Adipose tissue (tissue), 3 donors: ENCODE results near the gene CCNB2. TPM values are rescaled to one million over a fixed set of nuclear protein-coding genes. Genes with fewer than 3 reads are reported as not detected.
"Not testable (repeated sequence)": the region's sequence is repeated elsewhere in the genome, so short reads cannot be mapped to it uniquely, and the experiment has no call there.

Experiments used
- H3K27ac ChIP-seq: one replicate; pipeline ENCODE4 v1.5.1; 2013; ENCODE audit warnings: low read depth, low read length
- WGBS, 3 donors: extraction: QIAGEN DNeasy Blood & Tissue Kit; methylation state at CpG; one replicate each; pipeline ENCODE4 v1.1.7; 2013; 5-methylcytosine and 5-hydroxymethylcytosine counted together
- polyA plus RNA-seq, 3 donors: library from polyadenylated mRNA; stranded (reverse); fragments of 200-250 nt; gene quantifications; one replicate each; pipeline ENCODE4 v1.2.3, GENCODE V29; 2013
- donor health status: healthy with polysubstance abuse.
- donor health status: Bipolar disorder and iron deficiency.
- donor health status: healthy.

CCNB2 gene
- polyA plus RNA-seq, 3 donors, result 0.43 to 0.79 (median 0.44) TPM

GRCh38 chr15:59127255-59127654 lies 22.3 kb downstream of the CCNB2 start:
- not testable (repeated sequence) for H3K27ac ChIP-seq
- 50 to 85% (median 59%) methylated on average over 1 of the region's 1 CpG for WGBS, 3 donors

GRCh38 chr15:59131456-59131855 lies 26.5 kb downstream of the CCNB2 start:
- WGBS, 3 donors, result 95 to 98% (median 96%) methylated on average over 16 of the region's 16 CpGs

GRCh38 chr15:59131969-59132562 lies 27.1 kb downstream of the CCNB2 start:
- 92 to 97% (median 94%) methylated on average over 3 of the region's 3 CpGs for WGBS, 3 donors
- no peak overlapping the region for H3K27ac ChIP-seq

More at GRCh38 chr15:59131456-59131855, 26.5 kb downstream of the CCNB2 start:
- H3K27ac ChIP-seq, result no peak overlapping the region

- WGBS, 3 donors, result 97 to 99% (median 98%) methylated on average over 6 of the region's 6 CpGs
- H3K27ac ChIP-seq, result no peak overlapping the region
Observed at GRCh38 chr15:59133929-59134427, 29.0 kb downstream of the CCNB2 start.

- 49 to 83% (median 70%) methylated on average over 2 of the region's 2 CpGs for WGBS, 3 donors
Observed at GRCh38 chr15:59137566-59137965, 32.6 kb downstream of the CCNB2 start.

GRCh38 chr15:59138243-59138642 lies 33.3 kb downstream of the CCNB2 start:
- WGBS, 3 donors, result 66 to 69% (median 68%) methylated on average over 7 of the region's 7 CpGs
- no peak overlapping the region for H3K27ac ChIP-seq

More at GRCh38 chr15:59137566-59137965, 32.6 kb downstream of the CCNB2 start:
- H3K27ac ChIP-seq, result no peak overlapping the region

- WGBS, 3 donors, result 85 to 86% (median 85%) methylated on average over 9 of the region's 9 CpGs
- H3K27ac ChIP-seq, result no peak overlapping the region
Observed at GRCh38 chr15:59140422-59141226, 35.7 kb downstream of the CCNB2 start.

- 89 to 97% (median 93%) methylated on average over 5 of the region's 5 CpGs for WGBS, 3 donors
- no peak overlapping the region for H3K27ac ChIP-seq
Observed at GRCh38 chr15:59143281-59143680, 38.3 kb downstream of the CCNB2 start.

- not testable (repeated sequence) for H3K27ac ChIP-seq
- WGBS, 3 donors, result 60 to 86% (median 81%) methylated on average over 10 of the region's 10 CpGs
Observed at GRCh38 chr15:59144594-59144993, 39.6 kb downstream of the CCNB2 start.

GRCh38 chr15:59147666-59148065 lies 42.7 kb downstream of the CCNB2 start:
- WGBS, 3 donors, result 94 to 96% (median 94%) methylated on average over 5 of the region's 5 CpGs
- H3K27ac ChIP-seq, result no peak overlapping the region

- H3K27ac ChIP-seq, result no peak overlapping the region
- 61 to 78% (median 68%) methylated on average over 2 of the region's 2 CpGs for WGBS, 3 donors
Observed at GRCh38 chr15:59148153-59148833, 43.3 kb downstream of the CCNB2 start.

- no peak overlapping the region for H3K27ac ChIP-seq
- WGBS, 3 donors, result 67 to 84% (median 76%) methylated on average over 2 of the region's 2 CpGs
Observed at GRCh38 chr15:59150185-59150584, 45.2 kb downstream of the CCNB2 start.

- H3K27ac ChIP-seq, result no peak overlapping the region
- 94 to 96% (median 96%) methylated on average over 6 of the region's 6 CpGs for WGBS, 3 donors
Observed at GRCh38 chr15:59152694-59153450, 47.9 kb downstream of the CCNB2 start.

GRCh38 chr15:59153466-59153865 lies 48.5 kb downstream of the CCNB2 start:
- 94 to 97% (median 95%) methylated on average over 8 of the region's 8 CpGs for WGBS, 3 donors
- no peak overlapping the region for H3K27ac ChIP-seq

GRCh38 chr15:59154243-59154642 lies 49.3 kb downstream of the CCNB2 start:
- 84 to 95% (median 94%) methylated on average over 8 of the region's 8 CpGs for WGBS, 3 donors
- no peak overlapping the region for H3K27ac ChIP-seq

GRCh38 chr15:59155431-59155830 lies 50.5 kb downstream of the CCNB2 start:
- no peak overlapping the region for H3K27ac ChIP-seq
- WGBS, 3 donors, result 87 to 92% (median 91%) methylated on average over 4 of the region's 4 CpGs

- H3K27ac ChIP-seq, result no peak overlapping the region
- 96 to 99% (median 97%) methylated on average over 5 of the region's 5 CpGs for WGBS, 3 donors
Observed at GRCh38 chr15:59157396-59157795, 52.5 kb downstream of the CCNB2 start.
